Head of caudate nucleus (tissue), 42 donors: ENCODE results near the gene DHX58.

Experiments
- DNase-seq, 42 donors: peaks; one replicate each; pipeline versions ENCODE4 v3.0.0 to v3.0.0-alpha.2; 2020 to 2021; ENCODE audit warnings: mixed read lengths in 7 of 42
- intact Hi-C: fragments of 100-400 bp; cut with DNase I; formaldehyde crosslinking; loops from one replicate; pipeline ENCODE4 v1.15.0; 2022

Gene DHX58

GRCh38 chr17:42094375-42095069 is 18.0 kb downstream of the DHX58 start:
- DNase-seq, result no peak
- intact Hi-C loops, result no loop called here

GRCh38 chr17:42092939-42093338 is 19.6 kb downstream of the DHX58 start:
- DNase-seq, result no peak
- intact Hi-C loops, result no loop called here

- no peak for DNase-seq
- intact Hi-C loops, result no loop called here
These were observed 21.3 kb downstream of the DHX58 start for GRCh38 chr17:42090964-42091790.

GRCh38 chr17:42088736-42089135 is 23.8 kb downstream of the DHX58 start:
- intact Hi-C loops, result no loop called here

GRCh38 chr17:42087736-42088705 is 24.5 kb downstream of the DHX58 start:
- intact Hi-C loops, result no loop called here
- peak in 35 of 42 donors; percentile 18 to 77 (median 51) for DNase-seq

More at GRCh38 chr17:42088736-42089135, 23.8 kb downstream of the DHX58 start:
- DNase-seq, result no peak

GRCh38 chr17:42087042-42087701 is 25.3 kb downstream of the DHX58 start:
- no peak for DNase-seq
- intact Hi-C loops, result no loop called here

GRCh38 chr17:42081516-42082129 is 30.9 kb downstream of the DHX58 start:
- intact Hi-C loops, result no loop called here

GRCh38 chr17:42079541-42079940 is 33.0 kb downstream of the DHX58 start:
- intact Hi-C loops, result no loop called here
- no peak for DNase-seq

More at GRCh38 chr17:42081516-42082129, 30.9 kb downstream of the DHX58 start:
- no peak for DNase-seq

- no peak for DNase-seq
- intact Hi-C loops, result no loop called here
These were observed 34.0 kb downstream of the DHX58 start for GRCh38 chr17:42078396-42079043.

GRCh38 chr17:42077755-42078154 is 34.8 kb downstream of the DHX58 start:
- no peak for DNase-seq
- intact Hi-C loops, result no loop called here

- intact Hi-C loops, result no loop called here
- no peak for DNase-seq
These were observed 35.5 kb downstream of the DHX58 start for GRCh38 chr17:42076797-42077559.

- no peak for DNase-seq
- intact Hi-C loops, result no loop called here
These were observed 36.7 kb downstream of the DHX58 start for GRCh38 chr17:42075789-42076188.

- intact Hi-C loops, result no loop called here
- no peak for DNase-seq
These were observed 40.0 kb downstream of the DHX58 start for GRCh38 chr17:42072323-42073187.

GRCh38 chr17:42071810-42072209 is 40.7 kb downstream of the DHX58 start:
- DNase-seq, result no peak

GRCh38 chr17:42068979-42069378 is 43.5 kb downstream of the DHX58 start:
- no peak for DNase-seq
- intact Hi-C loops, result no loop called here

More at GRCh38 chr17:42071810-42072209, 40.7 kb downstream of the DHX58 start:
- intact Hi-C loops, result no loop called here
